ENCODE data around the gene PGM1.

PGM1 gene

DNA sequence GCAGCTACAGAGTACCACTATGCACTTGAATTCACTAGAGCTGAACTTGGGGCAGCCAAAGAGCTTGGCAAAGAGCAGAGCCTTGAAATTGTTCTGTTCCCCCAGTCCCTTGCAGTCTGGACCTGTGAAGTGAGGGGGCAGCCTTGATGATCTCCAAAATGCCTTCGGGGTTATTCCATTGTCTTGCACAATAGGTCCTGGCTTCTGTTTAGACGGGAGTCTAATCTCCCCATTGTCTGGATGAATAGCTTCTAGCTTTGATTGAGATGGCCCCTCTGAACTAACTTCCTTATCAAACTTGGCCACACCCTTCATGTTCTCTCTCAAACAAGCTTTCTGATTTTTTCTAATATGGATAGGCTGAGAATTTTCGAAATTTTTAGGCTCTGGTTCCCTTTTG, 72.6 kb downstream of the PGM1 start:
- DNase-seq (ENCODE audit: low read depth in 3 of 3), result no peak

DNA sequence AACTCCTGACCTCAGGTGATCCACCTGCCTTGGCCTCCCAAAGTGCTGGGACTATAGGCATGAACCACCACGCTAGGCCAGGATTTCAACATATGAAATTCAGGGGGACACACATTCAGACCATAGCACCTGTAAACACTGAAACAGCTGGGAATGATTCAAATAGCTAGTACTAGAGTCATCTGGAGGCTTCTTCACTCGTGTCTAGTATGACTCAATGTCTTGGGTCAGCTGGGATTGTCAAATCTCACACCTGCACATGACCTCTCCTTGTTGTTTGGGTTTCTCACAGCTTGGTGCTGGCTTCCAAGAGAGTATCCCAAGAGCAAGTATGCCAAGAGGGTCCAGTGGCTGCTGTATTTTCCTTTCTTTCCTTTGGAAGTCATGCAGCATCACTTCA, 75.1 kb downstream of the PGM1 start:
- no peak for DNase-seq (ENCODE audit: low read depth in 3 of 3)

DNA sequence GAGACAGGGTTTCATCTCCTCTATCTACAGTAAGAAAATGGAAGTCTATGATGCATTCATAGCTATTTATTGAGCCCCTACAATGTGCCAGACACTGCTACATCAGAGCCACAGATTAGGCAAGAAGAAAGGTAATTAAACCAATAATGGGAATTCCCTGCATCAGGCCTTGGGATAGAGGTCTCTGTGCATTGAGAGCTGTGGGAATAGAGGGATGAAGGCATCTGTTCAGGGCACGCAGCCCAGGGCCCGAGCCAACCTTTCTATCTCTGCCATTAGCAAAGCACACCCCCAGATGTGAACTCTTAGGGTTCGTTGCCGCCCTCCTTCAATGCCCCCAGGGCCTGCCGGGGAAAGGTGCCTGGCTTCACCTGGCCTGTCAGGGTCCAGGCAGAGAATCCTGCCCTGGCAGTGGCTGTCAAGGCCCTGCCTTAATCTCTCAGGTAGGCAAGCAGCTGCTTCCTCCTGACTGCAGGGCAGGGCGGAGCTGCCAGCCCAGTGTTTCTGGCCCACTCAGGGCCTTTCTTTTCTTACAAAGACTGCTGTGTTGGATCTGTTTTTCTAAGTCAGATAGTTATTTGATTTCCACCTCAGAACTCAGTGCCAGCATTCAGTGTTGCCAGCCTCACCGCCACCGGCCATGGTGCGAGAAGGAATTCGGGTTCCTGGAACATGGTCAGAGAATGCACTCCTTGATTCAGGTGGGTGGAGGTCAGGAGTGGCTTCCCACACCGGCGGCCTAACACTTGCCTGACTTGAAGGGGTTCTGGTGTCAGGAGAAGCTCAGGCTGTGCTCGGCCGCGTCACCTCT, 76.1 kb downstream of the PGM1 start:
- no peak for DNase-seq (ENCODE audit: low read depth in 3 of 3)

DNA sequence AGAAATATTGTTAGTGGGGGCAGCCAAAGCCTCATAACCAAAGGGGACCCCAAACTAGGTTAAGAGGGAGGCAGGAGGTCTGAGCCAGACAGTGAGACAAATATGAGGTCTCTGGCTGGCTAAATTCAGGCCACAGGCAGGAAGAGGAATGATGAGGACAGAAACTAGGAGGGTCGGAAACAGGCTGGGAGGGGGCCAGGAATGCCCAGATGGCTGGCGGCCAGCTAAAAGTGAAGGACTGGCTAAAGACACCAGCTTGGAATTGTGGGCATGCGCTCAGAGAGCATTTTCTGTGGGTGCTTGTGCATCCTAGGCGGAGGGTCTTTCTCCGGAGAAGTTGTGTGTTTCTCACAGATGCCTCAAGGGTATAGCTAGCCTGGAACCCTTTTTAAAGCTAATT, 77.0 kb downstream of the PGM1 start:
- DNase-seq (ENCODE audit: low read depth in 3 of 3), result no peak

DNA sequence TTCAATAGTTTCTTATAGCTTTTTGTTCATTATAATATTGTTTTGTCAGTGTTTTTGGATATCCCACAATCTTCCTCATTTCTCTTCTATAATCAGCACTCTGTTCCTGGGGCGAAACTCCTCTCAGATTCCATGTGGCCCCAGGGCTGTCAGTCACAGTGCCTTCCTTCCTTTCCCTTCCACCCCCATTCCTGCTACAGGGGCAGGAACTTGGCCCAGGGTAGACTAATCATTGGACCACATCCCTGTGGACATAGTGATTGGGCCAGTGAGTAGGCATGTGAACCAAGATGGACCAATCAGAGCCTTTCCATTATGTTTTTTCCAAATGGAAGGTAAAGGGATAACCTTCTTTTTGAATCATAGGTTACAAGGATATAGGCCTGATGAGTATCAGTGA, 78.3 kb downstream of the PGM1 start:
- DNase-seq (ENCODE audit: low read depth in 3 of 3), result no peak

DNA sequence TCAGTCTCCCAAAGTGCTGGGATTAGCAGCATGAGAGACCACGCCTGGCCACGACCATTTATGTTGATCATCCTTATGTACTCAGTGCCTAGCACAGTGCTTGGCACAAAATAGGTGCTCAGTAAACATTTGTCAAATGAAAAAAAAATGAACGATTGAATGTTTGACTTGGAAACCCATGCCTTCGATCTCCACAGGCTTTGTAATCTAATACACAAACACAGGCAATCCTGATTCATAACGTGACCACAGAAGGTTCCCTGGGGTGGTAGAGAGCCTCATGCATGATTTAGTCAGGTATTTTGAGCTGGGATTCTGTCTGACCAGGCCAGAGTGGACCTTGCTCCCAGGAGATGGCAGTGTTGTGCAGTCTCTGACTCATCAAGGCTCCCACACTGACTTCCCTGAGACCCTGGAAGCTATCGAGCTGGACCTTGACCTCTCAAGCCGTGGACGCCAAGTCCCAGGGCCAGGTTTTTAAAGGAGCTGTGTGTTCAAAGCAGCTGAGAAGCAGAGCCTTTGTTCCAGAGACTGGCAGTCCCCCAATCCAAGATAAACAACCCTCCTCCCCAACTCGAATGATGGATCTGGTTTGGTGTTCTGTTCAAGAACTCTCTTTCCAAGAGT, 81.1 kb downstream of the PGM1 start:
- DNase-seq (ENCODE audit: low read depth in 3 of 3), result no peak

DNA sequence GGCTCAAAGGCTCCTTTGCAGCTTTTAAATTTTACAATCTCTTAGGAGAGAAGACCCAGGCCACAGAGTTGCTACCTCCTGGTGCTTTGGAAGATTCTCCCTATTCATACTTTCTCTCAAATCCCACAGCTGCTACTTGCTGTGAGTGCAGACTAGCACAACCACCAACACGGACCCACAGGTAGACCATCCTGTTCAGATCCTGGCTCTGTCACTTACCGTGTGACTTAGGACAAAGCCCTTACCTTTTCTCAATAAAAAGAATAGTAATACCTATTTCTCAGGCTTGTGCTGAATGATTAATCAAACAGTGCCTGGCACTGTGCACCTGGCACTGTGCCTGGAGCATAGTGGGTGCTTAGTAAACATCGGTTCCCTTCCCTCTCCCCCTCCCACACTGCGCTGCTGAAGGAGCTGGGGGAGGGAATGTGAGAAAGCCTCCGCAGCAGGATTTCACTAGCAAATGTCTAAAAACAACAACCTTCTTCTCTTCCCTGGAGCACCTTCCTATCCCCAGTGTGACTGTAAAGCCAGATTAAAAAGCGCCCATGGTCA, 81.7 kb downstream of the PGM1 start:
- no peak for DNase-seq (ENCODE audit: low read depth in 3 of 3)

DNA sequence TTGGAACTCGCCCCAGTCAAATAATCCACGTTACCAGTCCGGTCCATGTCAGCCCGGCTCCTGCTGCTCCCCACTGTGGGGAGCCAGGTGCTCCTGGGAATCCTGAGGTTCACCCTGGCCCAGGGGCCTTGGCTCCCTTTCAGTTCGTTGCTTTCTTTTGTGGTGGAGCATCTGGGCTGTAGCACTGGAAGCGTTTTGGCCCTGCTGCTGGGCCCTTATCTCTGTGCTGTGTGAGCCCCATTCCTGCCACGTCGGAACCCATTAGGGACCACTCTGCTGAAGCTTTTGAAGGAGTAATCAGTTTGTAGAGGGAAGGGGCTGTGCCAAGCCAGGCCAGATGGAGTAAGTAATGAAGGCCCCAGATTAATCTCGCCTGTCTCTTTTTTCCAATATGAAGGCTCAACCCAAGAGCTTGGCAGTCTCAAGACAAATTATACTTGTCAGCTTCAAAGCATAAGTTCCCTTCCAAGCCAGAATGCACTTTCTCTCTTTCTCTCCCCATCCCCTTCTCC, 82.3 kb downstream of the PGM1 start:
- no peak for DNase-seq (ENCODE audit: low read depth in 3 of 3)

DNA sequence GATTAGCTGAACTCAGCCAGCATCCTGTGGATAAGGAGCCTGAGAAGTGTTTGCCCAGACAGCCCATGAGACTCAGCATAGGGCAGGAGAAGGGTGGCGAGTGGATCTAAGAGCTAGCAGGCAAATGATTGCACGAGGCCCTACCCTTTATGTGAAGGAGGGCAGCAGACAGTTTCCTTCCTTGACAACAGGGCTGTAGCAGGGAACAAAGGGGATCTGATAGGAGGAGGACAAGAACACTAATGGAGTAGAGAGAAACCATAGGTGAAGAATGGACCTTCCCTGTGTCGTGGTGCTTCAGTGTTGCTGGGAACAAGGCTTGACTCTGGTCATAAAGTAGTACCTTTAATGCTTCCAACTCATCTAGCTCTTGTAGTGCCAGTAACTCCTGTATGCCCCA, 84.3 kb downstream of the PGM1 start:
- no peak for DNase-seq (ENCODE audit: low read depth in 3 of 3)

DNA sequence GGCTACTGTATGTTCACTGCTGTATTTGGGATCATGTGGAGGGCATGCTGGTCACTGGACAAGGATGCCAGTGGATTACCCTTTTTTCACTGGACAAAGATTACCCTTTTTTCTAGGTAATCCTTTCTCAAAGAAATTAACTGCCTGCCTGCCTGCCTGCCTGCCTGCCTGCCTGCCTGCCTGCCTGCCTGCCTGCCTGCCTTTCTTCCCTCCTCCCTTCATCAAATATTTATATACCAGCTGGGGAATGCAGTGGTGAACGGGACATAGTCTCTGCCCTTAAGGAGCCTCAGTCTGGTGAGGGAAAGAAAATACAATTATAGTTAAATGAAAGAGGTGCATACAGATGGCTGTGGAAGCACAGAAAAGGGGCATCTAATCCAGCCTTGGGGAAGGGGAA, 85.0 kb downstream of the PGM1 start:
- no peak for DNase-seq (ENCODE audit: low read depth in 3 of 3)

DNA sequence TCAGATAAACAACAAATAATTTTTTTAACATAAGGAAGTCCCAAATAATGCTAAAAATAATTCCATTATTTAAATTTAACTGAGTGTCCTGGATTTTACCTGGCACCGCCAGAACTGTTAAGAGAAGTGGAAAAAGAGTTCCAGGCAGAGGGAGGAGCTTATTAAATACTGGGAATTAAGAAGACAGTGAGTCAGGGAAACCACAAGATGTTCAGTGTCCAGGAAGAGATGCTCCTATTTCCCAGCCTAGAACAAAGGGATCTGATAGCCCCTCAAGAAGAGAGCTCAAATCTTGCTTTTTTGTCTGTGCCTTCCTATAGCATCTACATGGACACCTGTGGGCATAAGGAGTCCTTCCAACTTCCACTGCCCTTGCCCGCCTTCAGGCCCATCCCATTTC, 85.9 kb downstream of the PGM1 start:
- DNase-seq (ENCODE audit: low read depth in 3 of 3), result no peak

DNA sequence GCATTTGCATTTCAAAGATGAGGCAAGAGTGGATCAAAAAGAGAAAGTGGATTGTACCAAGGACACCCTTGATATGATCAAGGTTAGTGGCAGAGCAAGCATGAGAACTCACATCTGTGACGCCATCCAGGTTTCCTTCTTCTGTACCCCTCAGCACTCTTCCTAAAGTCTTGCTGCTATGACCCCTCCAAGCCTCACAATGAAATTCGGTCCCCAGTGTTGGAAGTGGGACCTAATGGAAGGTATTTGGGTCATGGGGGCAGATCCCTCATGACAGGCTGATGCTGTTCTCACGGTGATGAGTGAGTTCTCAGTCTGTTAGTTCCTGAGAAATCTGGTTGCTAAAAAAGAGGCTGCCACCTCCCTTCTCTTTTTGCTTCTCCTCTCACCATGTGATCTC, 86.4 kb downstream of the PGM1 start:
- DNase-seq (ENCODE audit: low read depth in 3 of 3), result no peak

DNA sequence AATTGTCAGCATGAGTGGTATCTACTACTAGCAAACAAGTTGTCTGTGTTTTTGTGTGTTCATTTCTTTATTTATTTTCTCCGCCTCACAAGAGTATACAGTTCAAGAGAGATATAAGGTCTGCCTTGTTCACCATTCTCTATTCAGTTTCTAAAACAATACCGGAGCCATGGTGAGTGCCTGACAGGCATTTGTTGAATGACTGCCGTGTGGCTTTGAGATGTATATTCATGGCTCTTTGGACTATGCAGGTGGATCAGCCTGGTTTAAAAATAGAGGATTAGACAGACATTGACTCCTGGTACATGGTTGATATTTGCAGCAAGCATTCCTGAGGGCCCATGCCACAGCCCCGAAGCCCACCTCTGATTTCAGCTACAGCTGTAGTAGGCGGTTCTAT, 89.7 kb downstream of the PGM1 start:
- DNase-seq (ENCODE audit: low read depth in 3 of 3), result no peak

DNA sequence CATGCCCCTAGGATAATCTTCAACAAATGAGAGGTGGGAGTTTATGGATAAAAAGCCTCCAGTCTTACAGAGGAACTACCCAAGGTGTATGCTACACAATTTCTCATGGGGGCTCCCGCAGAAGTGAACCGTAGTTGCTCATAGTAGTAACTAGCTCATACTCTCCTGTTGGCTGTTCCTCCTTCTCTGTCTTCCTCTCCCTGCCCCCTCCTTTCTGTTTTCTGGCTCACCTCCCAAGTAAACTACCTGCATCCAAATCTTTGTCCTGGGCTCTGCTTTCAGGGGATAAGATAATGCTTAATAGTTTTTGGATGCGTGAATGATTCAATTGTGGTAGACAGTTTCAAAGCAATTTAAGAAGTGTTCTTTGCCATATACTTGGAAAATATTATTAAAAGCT, 90.5 kb downstream of the PGM1 start:
- DNase-seq (ENCODE audit: low read depth in 3 of 3), result no peak

DNA sequence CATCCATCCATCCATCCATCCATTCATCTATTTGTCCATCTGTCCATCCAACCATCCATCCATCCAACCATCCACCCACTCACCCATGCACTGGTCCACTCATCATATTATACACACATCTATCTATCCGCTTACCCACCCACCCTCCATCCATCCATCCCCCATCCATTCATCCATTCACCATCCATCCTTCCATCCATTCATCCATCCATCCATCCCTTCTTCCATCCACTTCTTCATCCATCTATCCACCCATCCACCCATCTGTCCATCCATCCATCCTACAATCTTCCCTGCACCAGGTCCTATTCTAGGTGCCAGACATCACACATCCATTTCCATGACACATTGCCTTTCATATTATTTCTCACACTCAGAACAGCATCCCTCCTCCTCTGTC, 93.5 kb downstream of the PGM1 start:
- no peak for DNase-seq (ENCODE audit: low read depth in 3 of 3)

DNA sequence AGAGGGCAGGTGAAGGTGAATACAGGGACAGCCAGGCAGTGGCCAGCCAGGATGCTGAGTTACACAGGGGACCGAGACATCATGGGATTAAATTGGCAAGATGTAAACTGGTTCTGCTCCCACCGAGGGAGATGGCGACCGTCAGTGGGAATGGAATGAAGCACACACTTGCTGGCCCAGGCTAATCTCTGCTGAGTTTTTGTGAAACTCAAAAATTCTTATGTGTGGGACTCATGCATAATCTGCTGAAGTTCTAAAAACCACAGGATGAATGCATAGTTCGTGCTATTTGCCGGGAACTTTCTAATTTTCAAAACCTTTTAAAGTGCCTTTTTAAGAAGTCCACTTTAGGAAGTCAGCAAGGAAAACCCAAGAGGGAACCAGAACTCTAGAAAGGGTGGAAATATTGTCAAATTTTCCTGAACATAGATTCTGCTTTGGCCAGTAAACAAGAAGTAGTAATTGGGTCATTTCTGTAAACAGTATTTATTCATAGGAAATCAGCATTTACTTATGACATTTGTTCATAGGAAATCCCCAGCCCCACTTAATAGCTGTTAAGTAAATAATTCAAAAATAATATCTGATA, 95.2 kb downstream of the PGM1 start:
- DNase-seq (ENCODE audit: low read depth in 3 of 3), result no peak

DNA sequence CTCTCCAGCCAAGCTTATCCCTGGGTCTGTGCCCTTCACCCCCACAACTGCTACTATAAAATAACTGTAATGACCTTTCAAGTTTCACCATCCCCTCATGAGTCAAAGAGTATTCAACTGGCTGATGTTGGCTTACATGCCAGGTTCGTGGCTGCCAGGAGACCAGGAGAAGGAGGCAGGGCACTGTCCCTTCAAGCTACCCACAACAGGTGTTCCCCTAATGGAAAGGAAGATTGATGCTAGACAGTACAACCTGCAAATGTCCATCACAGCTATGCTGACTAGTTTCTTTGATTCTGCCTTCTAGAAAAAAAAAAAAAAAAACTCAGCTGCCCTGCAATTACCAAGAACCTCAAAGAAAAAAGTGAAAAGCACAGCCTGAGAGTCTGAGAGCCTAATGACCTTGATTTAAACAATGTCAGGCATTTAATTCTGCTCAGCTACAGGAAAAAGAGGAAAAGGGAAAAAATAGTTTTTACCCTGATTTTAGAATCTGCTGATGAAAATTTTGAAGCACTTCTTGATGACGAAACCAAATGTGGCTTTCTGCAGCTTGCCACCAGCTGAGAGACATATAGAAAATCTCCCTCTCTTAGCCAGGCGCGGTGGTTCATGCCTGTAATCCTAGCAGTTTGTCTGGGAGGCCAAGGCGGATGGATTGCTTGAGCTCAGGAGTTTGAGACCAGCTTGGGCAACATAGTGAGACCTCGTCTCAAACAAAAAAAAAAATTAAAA, 97.9 kb downstream of the PGM1 start:
- no peak for DNase-seq (ENCODE audit: low read depth in 3 of 3)

DNA sequence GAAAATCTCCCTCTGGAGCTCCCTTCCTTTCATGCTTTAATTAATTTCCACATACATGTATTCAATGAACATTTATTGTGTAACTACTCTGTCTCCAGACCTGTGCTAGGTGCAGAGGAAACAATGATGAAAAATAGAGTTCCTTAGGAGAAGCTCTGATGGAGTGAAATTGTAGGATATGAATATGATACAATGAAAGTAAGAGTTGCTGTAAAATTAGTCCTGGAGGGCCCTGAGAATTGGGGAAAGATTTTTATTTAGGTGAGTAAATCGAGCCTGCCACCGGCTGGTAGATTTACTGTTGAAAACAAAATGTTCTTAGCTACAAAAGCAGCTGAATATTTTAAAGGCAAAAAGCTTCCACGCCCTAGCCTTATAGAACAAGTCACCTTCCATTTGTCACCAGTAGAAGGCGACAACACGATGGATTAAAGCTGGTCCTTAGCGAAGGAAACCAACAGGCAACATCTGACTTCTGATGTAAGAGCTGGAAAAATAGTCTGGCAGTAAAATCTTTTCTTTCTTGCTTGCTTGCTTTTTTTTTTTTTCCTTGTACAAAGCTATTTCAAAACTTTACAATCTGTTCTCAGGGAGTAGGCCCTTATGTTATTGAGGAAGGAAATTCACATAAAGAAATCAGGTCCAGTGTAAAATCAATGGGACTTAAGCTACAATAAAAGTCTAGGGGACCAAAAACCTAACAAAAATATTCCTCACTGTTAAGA, 98.7 kb downstream of the PGM1 start:
- DNase-seq (ENCODE audit: low read depth in 3 of 3), result no peak

DNA sequence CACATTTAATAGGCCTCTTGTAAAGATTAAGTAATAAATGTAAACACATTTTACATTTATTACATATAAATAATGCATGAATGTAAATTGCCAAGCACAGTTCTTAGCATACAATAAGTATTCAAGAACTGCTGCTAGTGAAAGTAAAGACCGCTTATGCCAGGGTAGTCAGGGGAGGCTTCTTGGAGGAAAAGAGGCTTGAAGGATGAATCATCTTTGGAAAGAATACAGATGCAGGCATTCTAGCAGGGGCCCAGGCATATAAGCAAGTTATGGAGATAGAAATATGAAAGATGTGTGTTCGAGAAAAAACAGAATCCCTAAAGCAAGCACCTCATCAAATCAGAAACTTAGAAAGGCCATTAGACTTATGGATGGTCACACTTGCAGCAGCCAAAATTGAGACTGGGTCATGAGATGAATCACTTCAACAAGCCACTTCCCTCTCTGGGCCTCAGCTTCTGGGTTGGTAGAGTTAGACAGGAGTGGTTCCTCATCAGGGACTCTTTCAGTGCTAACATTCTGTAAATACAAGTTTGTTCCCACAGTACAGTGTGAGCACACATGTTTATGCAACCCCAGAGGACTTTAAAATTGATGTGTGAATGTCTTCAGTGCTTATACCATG, 100.8 kb downstream of the PGM1 start:
- DNase-seq (ENCODE audit: low read depth in 3 of 3), result no peak

DNA sequence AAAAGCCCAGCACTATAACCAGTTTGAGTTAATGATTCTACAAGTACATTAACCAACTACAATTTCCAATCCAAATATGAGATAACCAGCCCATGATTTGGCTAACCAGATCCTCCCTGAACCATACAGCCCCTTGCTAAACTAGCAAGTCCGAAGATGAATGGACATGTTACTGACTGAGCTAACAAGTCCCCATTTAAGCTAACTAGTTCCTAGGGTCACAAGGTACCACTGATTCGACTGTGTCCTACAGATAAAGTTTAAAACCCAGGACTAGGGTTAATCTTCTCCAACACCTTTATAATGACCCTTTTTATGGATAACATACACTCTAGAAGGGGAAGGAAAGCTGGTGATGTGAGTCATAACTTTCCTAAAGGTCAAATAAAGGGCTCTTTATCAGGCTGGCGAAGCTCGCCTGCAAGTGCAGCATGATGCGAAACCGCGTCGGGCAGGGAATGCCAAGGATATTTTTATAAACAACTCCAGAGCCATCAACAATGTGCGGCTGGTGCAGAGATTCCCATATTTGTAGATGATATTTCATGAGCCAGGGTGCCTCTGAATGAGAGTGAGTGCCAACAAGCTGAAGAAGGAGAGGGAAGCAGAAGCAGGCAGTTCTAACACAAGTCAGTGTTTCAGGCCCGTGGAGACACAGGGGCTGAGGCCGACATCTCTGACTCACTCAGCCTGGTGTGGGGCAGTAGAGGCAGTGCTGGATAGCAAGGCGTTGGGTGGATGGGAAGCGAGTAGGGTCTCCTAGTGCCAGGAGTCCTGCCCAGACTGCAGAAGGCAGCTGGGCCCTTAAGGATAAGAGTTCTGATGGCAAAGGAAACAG, 105.0 kb downstream of the PGM1 start:
- no peak for DNase-seq (ENCODE audit: low read depth in 3 of 3)
